HG02610 (cell line): Measurements from ENCODE around the gene UNG.
"Not testable (repeated sequence)": the region's sequence is repeated elsewhere in the genome, so short reads cannot be mapped to it uniquely, and the experiment has no call there.

Experiments used
- ATAC-seq: cut with Tn5 transposase; IDR thresholded peaks from one replicate; pipeline ENCODE4 v1.9.1; 2021; ENCODE audit warnings: mild to moderate bottlenecking, moderate library complexity; ENCODE audit not compliant: unreplicated experiment

The UNG gene

GRCh38 chr12:109120095-109120494, 22.7 kb downstream of the UNG start:
- no peak for ATAC-seq

GRCh38 chr12:109120557-109120956, 23.2 kb downstream of the UNG start:
- no peak for ATAC-seq

- ATAC-seq = no peak
Observed at GRCh38 chr12:109121346-109121880, 24.0 kb downstream of the UNG start.

- ATAC-seq = no peak
Observed at GRCh38 chr12:109124878-109125648, 27.7 kb downstream of the UNG start.

- ATAC-seq = no peak
Observed at GRCh38 chr12:109125791-109126190, 28.4 kb downstream of the UNG start.

- no peak for ATAC-seq
Observed at GRCh38 chr12:109126784-109127183, 29.4 kb downstream of the UNG start.

- ATAC-seq = no peak
Observed at GRCh38 chr12:109127533-109128242, 30.3 kb downstream of the UNG start.

GRCh38 chr12:109130297-109131153, 33.1 kb downstream of the UNG start:
- no peak for ATAC-seq

- ATAC-seq = no peak
Observed at GRCh38 chr12:109131154-109132050, 34.0 kb downstream of the UNG start.

GRCh38 chr12:109134186-109134917, 37.0 kb downstream of the UNG start:
- no peak for ATAC-seq

- ATAC-seq = no peak
Observed at GRCh38 chr12:109137055-109137454, 39.7 kb downstream of the UNG start.

- no peak for ATAC-seq
Observed at GRCh38 chr12:109139360-109139759, 42.0 kb downstream of the UNG start.

- no peak for ATAC-seq
Observed at GRCh38 chr12:109139791-109140190, 42.4 kb downstream of the UNG start.

GRCh38 chr12:109140560-109140959, 43.2 kb downstream of the UNG start:
- no peak for ATAC-seq

- no peak for ATAC-seq
Observed at GRCh38 chr12:109144224-109144623, 46.8 kb downstream of the UNG start.

GRCh38 chr12:109147126-109147525, 49.7 kb downstream of the UNG start:
- not testable (repeated sequence) for ATAC-seq

GRCh38 chr12:109147954-109148353, 50.6 kb downstream of the UNG start:
- ATAC-seq = no peak

GRCh38 chr12:109150124-109150640, 52.8 kb downstream of the UNG start:
- no peak for ATAC-seq

GRCh38 chr12:109151457-109151856, 54.1 kb downstream of the UNG start:
- ATAC-seq = no peak
